ENCODE measurements around the gene SORBS1. TPM values are rescaled to one million over a fixed set of nuclear protein-coding genes. Genes with fewer than 3 reads are reported as not detected.
A peak's percentile ranks its signal among the peaks of the same experiment; 100 is the strongest.

SORBS1 gene
- total and polyA plus RNA-seq, 2 of the 13 experiments (the other 11 are each of a cell fraction or from before 2014, with no cell fraction given): 16.8 to 39.8 TPM

DNA sequence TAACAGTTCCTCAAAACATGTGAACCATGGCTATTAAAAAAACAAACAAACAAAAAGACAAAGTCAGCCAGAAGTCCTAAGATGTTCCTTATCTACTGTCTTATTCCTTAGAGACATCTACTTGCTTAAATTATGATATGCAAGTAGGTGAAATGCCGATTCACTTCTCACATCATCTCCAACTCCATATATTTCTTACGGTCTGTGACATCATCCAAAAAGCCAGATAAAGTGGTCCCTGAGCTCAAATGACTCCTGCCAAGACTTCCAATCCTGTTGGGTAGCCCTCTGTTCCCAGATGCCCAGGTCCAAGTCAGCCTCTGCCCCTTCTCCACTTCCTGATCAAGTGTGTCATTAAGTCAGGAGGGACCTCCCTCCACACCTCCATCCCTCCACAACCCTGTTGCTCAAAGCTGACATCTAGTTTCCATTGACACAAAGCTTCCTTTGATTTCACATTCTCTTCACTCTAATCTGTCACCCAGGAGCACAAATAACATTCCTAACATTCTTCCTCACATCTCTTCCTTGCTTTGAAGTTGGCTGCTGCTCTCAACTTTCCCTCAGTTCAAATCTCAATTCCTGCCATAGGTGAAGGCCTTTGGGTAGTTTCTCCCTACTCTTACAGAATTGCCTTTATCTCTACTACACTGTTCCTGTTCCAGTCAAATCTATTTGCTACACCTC lies 214.3 kb downstream of the SORBS1 start (continued):
- TF ChIP-seq, protein P1, sequence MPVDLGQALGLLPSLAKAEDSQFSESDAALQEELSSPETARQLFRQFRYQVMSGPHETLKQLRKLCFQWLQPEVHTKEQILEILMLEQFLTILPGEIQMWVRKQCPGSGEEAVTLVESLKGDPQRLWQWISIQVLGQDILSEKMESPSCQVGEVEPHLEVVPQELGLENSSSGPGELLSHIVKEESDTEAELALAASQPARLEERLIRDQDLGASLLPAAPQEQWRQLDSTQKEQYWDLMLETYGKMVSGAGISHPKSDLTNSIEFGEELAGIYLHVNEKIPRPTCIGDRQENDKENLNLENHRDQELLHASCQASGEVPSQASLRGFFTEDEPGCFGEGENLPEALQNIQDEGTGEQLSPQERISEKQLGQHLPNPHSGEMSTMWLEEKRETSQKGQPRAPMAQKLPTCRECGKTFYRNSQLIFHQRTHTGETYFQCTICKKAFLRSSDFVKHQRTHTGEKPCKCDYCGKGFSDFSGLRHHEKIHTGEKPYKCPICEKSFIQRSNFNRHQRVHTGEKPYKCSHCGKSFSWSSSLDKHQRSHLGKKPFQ (CRISPR knock-in tag; IDR thresholded peaks at IDR 0.05; ENCODE audit: insufficient replicate concordance): no peak
- TF ChIP-seq, protein P2, sequence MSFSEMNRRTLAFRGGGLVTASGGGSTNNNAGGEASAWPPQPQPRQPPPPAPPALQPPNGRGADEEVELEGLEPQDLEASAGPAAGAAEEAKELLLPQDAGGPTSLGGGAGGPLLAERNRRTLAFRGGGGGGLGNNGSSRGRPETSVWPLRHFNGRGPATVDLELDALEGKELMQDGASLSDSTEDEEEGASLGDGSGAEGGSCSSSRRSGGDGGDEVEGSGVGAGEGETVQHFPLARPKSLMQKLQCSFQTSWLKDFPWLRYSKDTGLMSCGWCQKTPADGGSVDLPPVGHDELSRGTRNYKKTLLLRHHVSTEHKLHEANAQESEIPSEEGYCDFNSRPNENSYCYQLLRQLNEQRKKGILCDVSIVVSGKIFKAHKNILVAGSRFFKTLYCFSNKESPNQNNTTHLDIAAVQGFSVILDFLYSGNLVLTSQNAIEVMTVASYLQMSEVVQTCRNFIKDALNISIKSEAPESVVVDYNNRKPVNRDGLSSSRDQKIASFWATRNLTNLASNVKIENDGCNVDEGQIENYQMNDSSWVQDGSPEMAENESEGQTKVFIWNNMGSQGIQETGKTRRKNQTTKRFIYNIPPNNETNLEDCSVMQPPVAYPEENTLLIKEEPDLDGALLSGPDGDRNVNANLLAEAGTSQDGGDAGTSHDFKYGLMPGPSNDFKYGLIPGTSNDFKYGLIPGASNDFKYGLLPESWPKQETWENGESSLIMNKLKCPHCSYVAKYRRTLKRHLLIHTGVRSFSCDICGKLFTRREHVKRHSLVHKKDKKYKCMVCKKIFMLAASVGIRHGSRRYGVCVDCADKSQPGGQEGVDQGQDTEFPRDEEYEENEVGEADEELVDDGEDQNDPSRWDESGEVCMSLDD (CRISPR knock-in tag; IDR thresholded peaks at IDR 0.05; ENCODE audit: borderline replicate concordance): no peak
- no peak for TF ChIP-seq U2AF2 (IDR thresholded peaks at IDR 0.05; ENCODE audit: low read depth, low read length)
- peak; percentile 79; the same call in 1 of the 2 replicates for TF ChIP-seq SP140L (CRISPR knock-in tag; IDR thresholded peaks at IDR 0.05; ENCODE audit: borderline replicate concordance)
- TF ChIP-seq POLR2AphosphoS5 (IDR thresholded peaks at IDR 0.05; ENCODE audit: low read depth, low read length): no peak
- TF ChIP-seq ZNF569 (CRISPR knock-in tag; IDR thresholded peaks at IDR 0.05; ENCODE audit: borderline replicate concordance): no peak
- TF ChIP-seq MAFF (IDR thresholded peaks at IDR 0.05; ENCODE audit: low read depth, low read length): no peak
- no peak for TF ChIP-seq PHF8 (CRISPR knock-in tag; IDR thresholded peaks at IDR 0.05)
- peak; percentile 63 for TF ChIP-seq POGZ (CRISPR knock-in tag; IDR thresholded peaks at IDR 0.05)
- no peak for TF ChIP-seq ZNF10 (CRISPR knock-in tag; IDR thresholded peaks at IDR 0.05; ENCODE audit: borderline replicate concordance, low read depth)
- no peak for TF ChIP-seq SIX4 (CRISPR knock-in tag; IDR thresholded peaks at IDR 0.05)
- no peak for TF ChIP-seq ZNF256 (CRISPR knock-in tag; conservative IDR thresholded peaks at IDR 0.05)
- no peak for TF ChIP-seq RORA (CRISPR knock-in tag; IDR thresholded peaks at IDR 0.05)
- TF ChIP-seq, protein P3, sequence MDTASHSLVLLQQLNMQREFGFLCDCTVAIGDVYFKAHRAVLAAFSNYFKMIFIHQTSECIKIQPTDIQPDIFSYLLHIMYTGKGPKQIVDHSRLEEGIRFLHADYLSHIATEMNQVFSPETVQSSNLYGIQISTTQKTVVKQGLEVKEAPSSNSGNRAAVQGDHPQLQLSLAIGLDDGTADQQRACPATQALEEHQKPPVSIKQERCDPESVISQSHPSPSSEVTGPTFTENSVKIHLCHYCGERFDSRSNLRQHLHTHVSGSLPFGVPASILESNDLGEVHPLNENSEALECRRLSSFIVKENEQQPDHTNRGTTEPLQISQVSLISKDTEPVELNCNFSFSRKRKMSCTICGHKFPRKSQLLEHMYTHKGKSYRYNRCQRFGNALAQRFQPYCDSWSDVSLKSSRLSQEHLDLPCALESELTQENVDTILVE (CRISPR knock-in tag; IDR thresholded peaks at IDR 0.05): peak; percentile 40; the same call in 1 of the 2 replicates
- no peak; the same call in 1 of the 2 replicates for TF ChIP-seq ZSCAN29 (CRISPR knock-in tag; conservative IDR thresholded peaks at IDR 0.05)
- TF ChIP-seq KLF13 (CRISPR knock-in tag; IDR thresholded peaks at IDR 0.05): no peak
- TF ChIP-seq NPAS2 (CRISPR knock-in tag; IDR thresholded peaks at IDR 0.05; ENCODE audit: borderline replicate concordance): no peak
- TF ChIP-seq PHF21A (CRISPR knock-in tag; IDR thresholded peaks at IDR 0.05): peak; percentile 73
- TF ChIP-seq, protein P4, sequence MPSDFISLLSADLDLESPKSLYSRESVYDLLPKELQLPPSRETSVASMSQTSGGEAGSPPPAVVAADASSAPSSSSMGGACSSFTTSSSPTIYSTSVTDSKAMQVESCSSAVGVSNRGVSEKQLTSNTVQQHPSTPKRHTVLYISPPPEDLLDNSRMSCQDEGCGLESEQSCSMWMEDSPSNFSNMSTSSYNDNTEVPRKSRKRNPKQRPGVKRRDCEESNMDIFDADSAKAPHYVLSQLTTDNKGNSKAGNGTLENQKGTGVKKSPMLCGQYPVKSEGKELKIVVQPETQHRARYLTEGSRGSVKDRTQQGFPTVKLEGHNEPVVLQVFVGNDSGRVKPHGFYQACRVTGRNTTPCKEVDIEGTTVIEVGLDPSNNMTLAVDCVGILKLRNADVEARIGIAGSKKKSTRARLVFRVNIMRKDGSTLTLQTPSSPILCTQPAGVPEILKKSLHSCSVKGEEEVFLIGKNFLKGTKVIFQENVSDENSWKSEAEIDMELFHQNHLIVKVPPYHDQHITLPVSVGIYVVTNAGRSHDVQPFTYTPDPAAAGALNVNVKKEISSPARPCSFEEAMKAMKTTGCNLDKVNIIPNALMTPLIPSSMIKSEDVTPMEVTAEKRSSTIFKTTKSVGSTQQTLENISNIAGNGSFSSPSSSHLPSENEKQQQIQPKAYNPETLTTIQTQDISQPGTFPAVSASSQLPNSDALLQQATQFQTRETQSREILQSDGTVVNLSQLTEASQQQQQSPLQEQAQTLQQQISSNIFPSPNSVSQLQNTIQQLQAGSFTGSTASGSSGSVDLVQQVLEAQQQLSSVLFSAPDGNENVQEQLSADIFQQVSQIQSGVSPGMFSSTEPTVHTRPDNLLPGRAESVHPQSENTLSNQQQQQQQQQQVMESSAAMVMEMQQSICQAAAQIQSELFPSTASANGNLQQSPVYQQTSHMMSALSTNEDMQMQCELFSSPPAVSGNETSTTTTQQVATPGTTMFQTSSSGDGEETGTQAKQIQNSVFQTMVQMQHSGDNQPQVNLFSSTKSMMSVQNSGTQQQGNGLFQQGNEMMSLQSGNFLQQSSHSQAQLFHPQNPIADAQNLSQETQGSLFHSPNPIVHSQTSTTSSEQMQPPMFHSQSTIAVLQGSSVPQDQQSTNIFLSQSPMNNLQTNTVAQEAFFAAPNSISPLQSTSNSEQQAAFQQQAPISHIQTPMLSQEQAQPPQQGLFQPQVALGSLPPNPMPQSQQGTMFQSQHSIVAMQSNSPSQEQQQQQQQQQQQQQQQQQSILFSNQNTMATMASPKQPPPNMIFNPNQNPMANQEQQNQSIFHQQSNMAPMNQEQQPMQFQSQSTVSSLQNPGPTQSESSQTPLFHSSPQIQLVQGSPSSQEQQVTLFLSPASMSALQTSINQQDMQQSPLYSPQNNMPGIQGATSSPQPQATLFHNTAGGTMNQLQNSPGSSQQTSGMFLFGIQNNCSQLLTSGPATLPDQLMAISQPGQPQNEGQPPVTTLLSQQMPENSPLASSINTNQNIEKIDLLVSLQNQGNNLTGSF (CRISPR knock-in tag; IDR thresholded peaks at IDR 0.05): no peak
- TF ChIP-seq HNRNPH1 (optimal IDR thresholded peaks at IDR 0.05; ENCODE audit: low read depth, low read length): no peak
